GM12878 (cell line): ENCODE measurements around the gene NANOS2. TPM values are rescaled to one million over a fixed set of nuclear protein-coding genes. Genes with fewer than 3 reads are reported as not detected.

ENCODE experiments used
- ATAC-seq: fragments of 200-7000 bp; cut with Tn5 transposase; 3 replicates; pipeline ENCODE4 v1.9.1; 2020; ENCODE audit warnings: mild to moderate bottlenecking, moderate library complexity
- BruUV-seq: library from RNA; stranded (reverse); fragments of 400-500 nt; replicated peaks from 2 replicates; lab custom pipeline; 2021; lab: Mats Ljungman, UMichigan
- CTCF ChIA-PET: fragments of 300-600 bp; sonication (Branson Sonifier 250); formaldehyde crosslinking; extraction: SDS; loops from one replicate; lab custom pipeline; 2021; ENCODE audit warnings: inconsistent platforms; lab: Yijun Ruan, JAX
- POLR2A ChIA-PET: fragments of 350-600 bp; formaldehyde crosslinking; extraction: SDS; loops from one replicate; lab custom pipeline; 2021; ENCODE audit warnings: inconsistent platforms; lab: Charles Lee
- RAD21 ChIA-PET: fragments of 300-600 bp; sonication (Branson Sonifier 250); formaldehyde crosslinking; loops from one replicate; lab custom pipeline; 2023; ENCODE audit warnings: antibody characterized with exemption; ENCODE audit not compliant: unreplicated experiment; lab: Charles Lee
- SMC1A ChIA-PET: fragments of 300-600 bp; sonication (Branson Sonifier 250); formaldehyde crosslinking; loops from one replicate; lab custom pipeline; 2023; ENCODE audit not compliant: unreplicated experiment, uncharacterized antibody; lab: Charles Lee
- DNase-seq: peaks from one replicate; pipeline ENCODE4 v3.0.0-alpha.2; 2011; ENCODE audit warnings: low read depth, low spot score
- FAIRE-seq: peaks from 3 replicates; lab custom pipeline; 2011; peaks lifted over from hg19 to GRCh38; lab: Jason Lieb, UNC
- H2AFZ ChIP-seq: 2 replicates; pipeline ENCODE4 v1.6.0; 2011; ENCODE audit warnings: low read depth, low read length, control low read depth; ENCODE audit not compliant: control insufficient read depth
- H3K27ac ChIP-seq: 2 replicates; pipeline ENCODE4 v1.5.1; 2011; ENCODE audit warnings: control low read depth; ENCODE audit not compliant: control insufficient read depth, insufficient read depth
- H3K27me3 ChIP-seq, 2 experiments: replicated peaks in 1 of 2; 2 replicates each; pipeline versions ENCODE4 v1.6.0 to v1.6.1; 2011; ENCODE audit warnings: low read length in 1 of 2; ENCODE audit not compliant: control insufficient read depth in 2 of 2, insufficient read depth in 2 of 2
- H3K36me3 ChIP-seq, 2 experiments: 2 replicates each; pipeline ENCODE4 v1.5.1; 2011; ENCODE audit warnings: low read length in 1 of 2; ENCODE audit not compliant: control insufficient read depth in 2 of 2, insufficient read depth in 2 of 2
- H3K4me1 ChIP-seq: 2 replicates; pipeline ENCODE4 v1.6.1; 2011; ENCODE audit warnings: mild to moderate bottlenecking, low read length, moderate library complexity, mixed read lengths; ENCODE audit not compliant: control insufficient read depth, insufficient read depth
- H3K4me2 ChIP-seq: 2 replicates; pipeline ENCODE4 v1.6.0; 2011; ENCODE audit warnings: control low read depth; ENCODE audit not compliant: control insufficient read depth, insufficient read depth
- H3K4me3 ChIP-seq: fragments of 200-600 bp; sonication (generic); 2 replicates; pipeline ENCODE4 v1.5.1; 2016
- H3K79me2 ChIP-seq: 2 replicates; pipeline ENCODE4 v1.6.0; 2011; ENCODE audit warnings: low read length; ENCODE audit not compliant: control insufficient read depth, insufficient read depth
- H3K9ac ChIP-seq: 2 replicates; pipeline ENCODE4 v1.8.0; 2011; ENCODE audit warnings: low read length, control low read depth, mixed read lengths; ENCODE audit not compliant: control insufficient read depth, insufficient read depth
- H3K9me3 ChIP-seq: replicated peaks from 3 replicates; pipeline ENCODE4 v1.5.1; 2011; ENCODE audit warnings: mild to moderate bottlenecking, low read length; ENCODE audit not compliant: control insufficient read depth, insufficient read depth
- H4K20me1 ChIP-seq: 2 replicates; pipeline ENCODE4 v1.6.0; 2011; ENCODE audit not compliant: control insufficient read depth, insufficient read depth
- DPF2 ChIP-seq: fragments of 450-650 bp; IDR thresholded peaks from 2 replicates; pipeline ENCODE4 v1.6.1; 2017; ENCODE audit warnings: mild to moderate bottlenecking
- IKZF2 ChIP-seq, 2 experiments: fragments of 450-650 bp; IDR thresholded peaks; 2 replicates each; pipeline ENCODE4 v1.6.1; 2017; ENCODE audit warnings: mild to moderate bottlenecking in 2 of 2, moderate library complexity in 2 of 2
- JUND ChIP-seq: IDR thresholded peaks from 2 replicates; pipeline ENCODE4 v1.6.1; 2012; ENCODE audit warnings: low read depth, mild to moderate bottlenecking, low read length, improper control_type of control experiment, moderate library complexity
- NBN ChIP-seq: fragments of 450-650 bp; IDR thresholded peaks from 2 replicates; pipeline ENCODE4 v1.6.1; 2016
- NR2F1 ChIP-seq: fragments of 450-650 bp; conservative IDR thresholded peaks from 2 replicates; pipeline ENCODE4 v1.6.1; 2017; ENCODE audit warnings: mild to moderate bottlenecking
- RB1 ChIP-seq: fragments of 450-650 bp; formaldehyde crosslinking; IDR thresholded peaks from 2 replicates; pipeline ENCODE4 v1.6.1; 2017; ENCODE audit warnings: mild to moderate bottlenecking, borderline replicate concordance
- RELA ChIP-seq: fragments of 450-650 bp; IDR thresholded peaks from 2 replicates; pipeline ENCODE4 v1.8.0; 2014; ENCODE audit warnings: borderline replicate concordance; ENCODE audit not compliant: partially characterized antibody
- SKIL ChIP-seq: fragments of 450-650 bp; IDR thresholded peaks from 2 replicates; pipeline ENCODE4 v1.6.1; 2017; ENCODE audit warnings: mild to moderate bottlenecking, low read depth, inconsistent platforms; ENCODE audit not compliant: poor library complexity, severe bottlenecking
- STAT3 ChIP-seq: IDR thresholded peaks from 2 replicates; pipeline ENCODE4 v1.6.1; 2011; ENCODE audit warnings: low read depth, low read length, improper control_type of control experiment
- YBX1 ChIP-seq: fragments of 450-650 bp; IDR thresholded peaks from 2 replicates; pipeline ENCODE4 v1.6.1; 2016; ENCODE audit warnings: antibody characterized with exemption
- YY1 ChIP-seq: IDR thresholded peaks from 2 replicates; pipeline ENCODE4 v1.6.1; 2011; ENCODE audit warnings: low read depth, mild to moderate bottlenecking, low read length
- WGBS: methylation state at CpG from one replicate; pipeline ENCODE4 v1.1.6; 2016; ENCODE audit warnings: low lambda C conversion rate; ENCODE audit not compliant: insufficient replicate concordance, insufficient coverage; ENCODE audit errors: missing lambda C conversion rate; 5-methylcytosine and 5-hydroxymethylcytosine counted together
- in situ Hi-C: fragments of 300-500 bp; cut with MboI; formaldehyde crosslinking; loops from 9 replicates; pipeline ENCODE4 v1.14.3; 2018; ENCODE audit warnings: mixed read lengths
- intact Hi-C: fragments of 100-400 bp; cut with micrococcal nuclease; formaldehyde crosslinking; loops from one replicate; pipeline ENCODE4 v1.14.2; 2022; ENCODE audit not compliant: unreplicated experiment
- polyA plus RNA-seq, 11 experiments: library from polyadenylated mRNA; depleted of rRNA in 4 of 11; unstranded in 6 of 11; stranded (reverse) in 5 of 11; fragments of >200 nt; fragmentation: Nextera tagmentation in 4 of 11; fragmentation: Illumina TruSeq in 1 of 11; extraction: Ambion mirVana in 4 of 11; extraction: Trizol in 1 of 11; gene quantifications; 1 replicate in 1 of 11; 2 replicates in 10 of 11; pipeline versions ENCODE4 v1.2.1 to v1.2.3, GENCODE V29; 2011 to 2016; ENCODE audit warnings: inconsistent platforms in 2 of 11, missing spikeins in 2 of 11, low read depth in 1 of 11
- total RNA-seq, 4 experiments: library from RNA; depleted of rRNA in 3 of 4; stranded (reverse); fragments of >200 nt in 3 of 4; fragmentation: Illumina TruSeq in 1 of 4; extraction: Trizol in 1 of 4; gene quantifications; 2 replicates each; pipeline versions ENCODE4 v1.2.1 to v1.2.3, GENCODE V29; 2013 to 2021
- TF ChIP-seq, protein P1 (sequence below): fragments of 450-650 bp; IDR thresholded peaks from 2 replicates; pipeline ENCODE4 v1.6.1; 2016; ENCODE audit warnings: mild to moderate bottlenecking
- TF ChIP-seq, protein P2 (sequence below): IDR thresholded peaks from 2 replicates; pipeline ENCODE4 v1.6.1; 2012; ENCODE audit warnings: mild to moderate bottlenecking, low read depth, low read length

NANOS2 gene
- total and polyA plus RNA-seq, 10 of the 15 experiments (the other 5 are each of a cell fraction or from before 2014, with no cell fraction given): not detected

DNA sequence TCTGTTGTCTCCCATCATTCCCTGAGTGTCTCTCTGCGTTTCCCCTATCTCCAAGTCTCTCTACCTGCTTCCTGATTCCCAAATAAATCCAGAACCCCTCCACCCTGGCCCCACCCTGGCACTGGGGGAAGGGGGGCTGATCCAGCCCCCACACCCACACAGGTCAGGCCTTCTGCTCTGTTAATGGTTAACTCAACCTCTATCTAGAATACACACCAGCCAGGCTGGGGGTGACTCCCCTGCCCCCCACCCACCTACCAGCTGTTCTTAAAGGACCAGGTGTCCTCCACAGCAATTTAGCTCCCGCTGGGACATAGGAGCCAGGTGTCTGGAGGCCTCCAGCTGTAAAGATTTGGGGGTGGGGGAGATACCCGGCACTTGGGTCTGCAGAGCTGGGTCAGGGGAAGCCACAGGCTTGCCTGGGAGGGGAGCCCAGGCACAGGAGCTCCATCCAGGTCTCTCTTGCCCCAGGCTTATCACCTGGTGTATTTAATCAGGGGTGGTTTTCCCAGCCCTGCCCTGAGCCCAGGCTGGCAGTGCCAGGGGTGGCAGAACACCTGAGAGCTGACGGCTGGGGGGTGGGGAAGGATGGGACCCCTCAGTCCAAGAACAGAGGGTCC lies 32.6 kb downstream of the NANOS2 start (continued):
- no peak for TF ChIP-seq RB1
- TF ChIP-seq RELA: no peak
- TF ChIP-seq YY1: no peak
- TF ChIP-seq DPF2: peak; percentile 43; the same call in 1 of the 2 replicates
- TF ChIP-seq NR2F1: peak; percentile 86
- TF ChIP-seq IKZF2 (IDR thresholded peaks at IDR 0.05): peak; percentile 37 to 42; a peak in 1 of 4 replicates
- no peak for TF ChIP-seq SKIL

GRCh38 chr19:45881082-45881908 lies 33.3 kb downstream of the NANOS2 start:
- RAD21 ChIA-PET: interaction anchor here (0.8 to 7.6 kb wide), 7 partner anchors 11 to 174 kb away, joined by 3 to 159 read pairs (median 9); partner anchors contain the start of genes FOXA3, MYPOP, SIX5 and SYMPK
- H3K4me2 ChIP-seq: no peak overlapping the region; the same call in 1 of the 2 replicates
- TF ChIP-seq YBX1 (0 out of 2 replicates have a peak, but pooled peaks have one; percentile 55), JUND (0 out of 2 replicates have a peak, but pooled peaks have one; percentile 9), NBN (peak; percentile 81), STAT3 (no peak)
- TF ChIP-seq, protein P1, sequence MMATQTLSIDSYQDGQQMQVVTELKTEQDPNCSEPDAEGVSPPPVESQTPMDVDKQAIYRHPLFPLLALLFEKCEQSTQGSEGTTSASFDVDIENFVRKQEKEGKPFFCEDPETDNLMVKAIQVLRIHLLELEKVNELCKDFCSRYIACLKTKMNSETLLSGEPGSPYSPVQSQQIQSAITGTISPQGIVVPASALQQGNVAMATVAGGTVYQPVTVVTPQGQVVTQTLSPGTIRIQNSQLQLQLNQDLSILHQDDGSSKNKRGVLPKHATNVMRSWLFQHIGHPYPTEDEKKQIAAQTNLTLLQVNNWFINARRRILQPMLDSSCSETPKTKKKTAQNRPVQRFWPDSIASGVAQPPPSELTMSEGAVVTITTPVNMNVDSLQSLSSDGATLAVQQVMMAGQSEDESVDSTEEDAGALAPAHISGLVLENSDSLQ: peak; percentile 34
- TF ChIP-seq, protein P2, sequence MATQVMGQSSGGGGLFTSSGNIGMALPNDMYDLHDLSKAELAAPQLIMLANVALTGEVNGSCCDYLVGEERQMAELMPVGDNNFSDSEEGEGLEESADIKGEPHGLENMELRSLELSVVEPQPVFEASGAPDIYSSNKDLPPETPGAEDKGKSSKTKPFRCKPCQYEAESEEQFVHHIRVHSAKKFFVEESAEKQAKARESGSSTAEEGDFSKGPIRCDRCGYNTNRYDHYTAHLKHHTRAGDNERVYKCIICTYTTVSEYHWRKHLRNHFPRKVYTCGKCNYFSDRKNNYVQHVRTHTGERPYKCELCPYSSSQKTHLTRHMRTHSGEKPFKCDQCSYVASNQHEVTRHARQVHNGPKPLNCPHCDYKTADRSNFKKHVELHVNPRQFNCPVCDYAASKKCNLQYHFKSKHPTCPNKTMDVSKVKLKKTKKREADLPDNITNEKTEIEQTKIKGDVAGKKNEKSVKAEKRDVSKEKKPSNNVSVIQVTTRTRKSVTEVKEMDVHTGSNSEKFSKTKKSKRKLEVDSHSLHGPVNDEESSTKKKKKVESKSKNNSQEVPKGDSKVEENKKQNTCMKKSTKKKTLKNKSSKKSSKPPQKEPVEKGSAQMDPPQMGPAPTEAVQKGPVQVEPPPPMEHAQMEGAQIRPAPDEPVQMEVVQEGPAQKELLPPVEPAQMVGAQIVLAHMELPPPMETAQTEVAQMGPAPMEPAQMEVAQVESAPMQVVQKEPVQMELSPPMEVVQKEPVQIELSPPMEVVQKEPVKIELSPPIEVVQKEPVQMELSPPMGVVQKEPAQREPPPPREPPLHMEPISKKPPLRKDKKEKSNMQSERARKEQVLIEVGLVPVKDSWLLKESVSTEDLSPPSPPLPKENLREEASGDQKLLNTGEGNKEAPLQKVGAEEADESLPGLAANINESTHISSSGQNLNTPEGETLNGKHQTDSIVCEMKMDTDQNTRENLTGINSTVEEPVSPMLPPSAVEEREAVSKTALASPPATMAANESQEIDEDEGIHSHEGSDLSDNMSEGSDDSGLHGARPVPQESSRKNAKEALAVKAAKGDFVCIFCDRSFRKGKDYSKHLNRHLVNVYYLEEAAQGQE: no peak

More at GRCh38 chr19:45881082-45881908, 33.3 kb downstream of the NANOS2 start:
- DNase-seq (no peak), FAIRE-seq (peak; percentile 56), ATAC-seq (no peak)
- ChIA-PET SMC1A (interaction anchor here (0.5 to 6.0 kb wide), 5 partner anchors 14 to 658 kb away, joined by 3 to 98 read pairs (median 7); partner anchors contain the start of genes FOXA3, MYPOP, SIX5 and SYMPK), CTCF (interaction anchor here (0.9 to 9.1 kb wide), 11 partner anchors 11 to 164 kb away, joined by 3 to 194 read pairs (median 4); partner anchors contain the start of genes FOXA3, MYPOP, SIX5 and SYMPK), POLR2A (interaction anchor here (0.7 to 9.0 kb wide), 10 partner anchors 9 to 367 kb away, joined by 3 to 178 read pairs (median 8); partner anchors contain the start of genes CCDC61, DMWD, FOXA3 and MYPOP)
- no peak overlapping the region for H3K4me3 ChIP-seq
- H4K20me1 ChIP-seq: no peaks in the 10 kb centered on the region
- no peak overlapping the region for H3K9ac ChIP-seq
- H3K79me2 ChIP-seq: peaks cover 10% of the 10 kb centered on the region
- in situ Hi-C loops: no loop called here
- H3K27me3 ChIP-seq: no peaks in the 10 kb centered on the region
- H3K27ac ChIP-seq: no peak overlapping the region
- H3K4me1 ChIP-seq: peaks cover 30% of the 10 kb centered on the region
- WGBS: 67% methylated on average over 10 of the region's 10 CpGs
- no peaks in the 10 kb centered on the region for H3K9me3 ChIP-seq
- peaks cover 0 to 1% of the 10 kb centered on the region in 2 experiments; a peak in 1 of 4 replicates for H3K36me3 ChIP-seq
- BruUV-seq: no TSS peak
- H2AFZ ChIP-seq: no peak overlapping the region
- intact Hi-C loops: no loop called here
